ENCODE measurements around the gene EDIL3.

EDIL3 gene

GRCh38 chr5:84384604-84385575, at the start of gene EDIL3:
Gene EDIL3 (minus strand): TSS chr5:84384880. CDS start chr5:84384374, 506 bp downstream.
- DNase-seq: peak; percentile 68

- no peak for DNase-seq
These were observed 48.8 kb upstream of the EDIL3 start for GRCh38 chr5:84433461-84433860.

- DNase-seq: no peak
These were observed 46.4 kb upstream of the EDIL3 start for GRCh38 chr5:84430863-84431663.

GRCh38 chr5:84430079-84430478, 45.4 kb upstream of the EDIL3 start:
- DNase-seq: no peak

GRCh38 chr5:84425365-84425881, 40.7 kb upstream of the EDIL3 start:
- no peak for DNase-seq

- DNase-seq: no peak
These were observed 35.1 kb upstream of the EDIL3 start for GRCh38 chr5:84419742-84420141.

GRCh38 chr5:84411832-84412605, 27.3 kb upstream of the EDIL3 start:
- no peak for DNase-seq

GRCh38 chr5:84406111-84406510, 21.4 kb upstream of the EDIL3 start:
- no peak for DNase-seq

- DNase-seq: no peak
These were observed 19.1 kb upstream of the EDIL3 start for GRCh38 chr5:84403773-84404172.

- no peak for DNase-seq
These were observed 12.7 kb upstream of the EDIL3 start for GRCh38 chr5:84397385-84397784.

- DNase-seq: no peak
These were observed 9.3 kb upstream of the EDIL3 start for GRCh38 chr5:84393969-84394368.

- no peak for DNase-seq
These were observed 8.2 kb upstream of the EDIL3 start for GRCh38 chr5:84392836-84393235.

- DNase-seq: no peak
These were observed 1.0 kb upstream of the EDIL3 start for GRCh38 chr5:84385705-84386104.

GRCh38 chr5:84383816-84384603, 670 bp downstream of the EDIL3 start:
- peak; percentile 68 for DNase-seq

- DNase-seq: peak; percentile 62
These were observed 1.3 kb downstream of the EDIL3 start for GRCh38 chr5:84383296-84383815.

GRCh38 chr5:84382363-84383295, 2.1 kb downstream of the EDIL3 start:
- peak; percentile 74 for DNase-seq

- no peak for DNase-seq
These were observed 2.9 kb downstream of the EDIL3 start for GRCh38 chr5:84381502-84382362.

GRCh38 chr5:84379749-84380148, 4.9 kb downstream of the EDIL3 start:
- DNase-seq: no peak

GRCh38 chr5:84378961-84379360, 5.7 kb downstream of the EDIL3 start:
- DNase-seq: no peak
